Naive thymus-derived CD4-positive, alpha-beta T cell (primary cell): ENCODE data around the gene MBOAT2. TPM values are rescaled to one million over a fixed set of nuclear protein-coding genes. Genes with fewer than 3 reads are reported as not detected.

ENCODE experiments used
- ATAC-seq: fragments of 150-1000 bp; cut with Tn5 transposase; 2 replicates; pipeline ENCODE4 v1.10.0; 2021; ENCODE audit warnings: mild to moderate bottlenecking, moderate library complexity
- CTCF ChIA-PET: fragments of 350-600 bp; sonication (Branson Sonifier 250); formaldehyde crosslinking; loops from one replicate; lab custom pipeline; 2021; ENCODE audit warnings: antibody characterized with exemption; lab: Charles Lee
- POLR2A ChIA-PET: fragments of 350-600 bp; sonication (Branson Sonifier 250); formaldehyde crosslinking; loops from one replicate; lab custom pipeline; 2021; ENCODE audit warnings: antibody characterized with exemption, inconsistent platforms; lab: Charles Lee
- DNase-seq, 9 donors: peaks; one replicate each; pipeline versions ENCODE4 v3.0.0 to v3.0.0-alpha.2; 2020 to 2022; ENCODE audit warnings: mixed read lengths in 1 of 9
- H3K27ac ChIP-seq: one replicate; pipeline ENCODE4 v1.7.0; 2013; ENCODE audit warnings: mild to moderate bottlenecking, low read depth, low read length, moderate library complexity
- H3K27me3 ChIP-seq, 2 donors: one replicate each; pipeline ENCODE4 v1.7.0; 2013; ENCODE audit warnings: low read length in 2 of 2, mild to moderate bottlenecking in 2 of 2, moderate library complexity in 2 of 2; ENCODE audit not compliant: control insufficient read depth in 2 of 2, insufficient read depth in 2 of 2
- H3K36me3 ChIP-seq, 3 experiments: 1 replicate in 2 of 3; 2 replicates in 1 of 3; pipeline ENCODE4 v1.7.0; 2013; ENCODE audit warnings: low read length in 3 of 3, mild to moderate bottlenecking in 3 of 3, moderate library complexity in 1 of 3; ENCODE audit not compliant: insufficient read depth in 3 of 3, control insufficient read depth in 2 of 3
- H3K4me1 ChIP-seq, 2 donors: one replicate each; pipeline ENCODE4 v1.7.0; 2013; ENCODE audit warnings: low read length in 2 of 2, mild to moderate bottlenecking in 2 of 2, moderate library complexity in 1 of 2; ENCODE audit not compliant: control insufficient read depth in 2 of 2, insufficient read depth in 2 of 2
- H3K4me3 ChIP-seq: 2 replicates; pipeline ENCODE4 v1.7.0; 2013; ENCODE audit warnings: mild to moderate bottlenecking, low read length
- H3K9me3 ChIP-seq, 3 experiments: 1 replicate in 2 of 3; 2 replicates in 1 of 3; pipeline ENCODE4 v1.7.0; 2013; ENCODE audit warnings: low read length in 3 of 3; ENCODE audit not compliant: control insufficient read depth in 2 of 3
- H3K27ac Mint-ChIP-seq, 9 donors: one replicate each; pipeline ENCODE4 v1.8.0; 2020 to 2022; ENCODE audit warnings: mixed read lengths in 9 of 9, mild to moderate bottlenecking in 8 of 9, moderate library complexity in 5 of 9, inconsistent platforms in 2 of 9
- H3K27me3 Mint-ChIP-seq, 5 donors: one replicate each; pipeline ENCODE4 v1.8.0; 2021 to 2022; ENCODE audit warnings: mixed read lengths in 5 of 5, mild to moderate bottlenecking in 1 of 5
- H3K36me3 Mint-ChIP-seq, 5 donors: one replicate each; pipeline ENCODE4 v1.8.0; 2020 to 2022; ENCODE audit warnings: mixed read lengths in 5 of 5, mild to moderate bottlenecking in 3 of 5, inconsistent platforms in 1 of 5
- H3K4me1 Mint-ChIP-seq, 7 donors: one replicate each; pipeline ENCODE4 v1.8.0; 2020 to 2022; ENCODE audit warnings: mixed read lengths in 7 of 7, mild to moderate bottlenecking in 3 of 7, inconsistent platforms in 1 of 7
- H3K4me3 Mint-ChIP-seq, 10 donors: one replicate each; pipeline ENCODE4 v1.8.0; 2020 to 2022; ENCODE audit warnings: mild to moderate bottlenecking in 10 of 10, mixed read lengths in 10 of 10, moderate library complexity in 6 of 10, inconsistent platforms in 2 of 10
- H3K9me3 Mint-ChIP-seq, 11 donors: one replicate each; pipeline ENCODE4 v1.8.0; 2020 to 2022; ENCODE audit warnings: mixed read lengths in 11 of 11, mild to moderate bottlenecking in 4 of 11, inconsistent platforms in 1 of 11, moderate library complexity in 1 of 11
- intact Hi-C, 2 donors: fragments of 100-400 bp; cut with micrococcal nuclease; formaldehyde crosslinking; loops; one replicate each; pipeline ENCODE4 v1.15.1; 2023
- polyA plus RNA-seq, 2 donors: library from polyadenylated mRNA; unstranded; fragments of 300-500 nt; fragmentation: Illumina TruSeq; gene quantifications; one replicate each; pipeline ENCODE4 v1.2.3, GENCODE V29; 2021
- total RNA-seq, 6 experiments: library from RNA in 5 of 6; stranded (reverse) in 5 of 6; gene quantifications; 1 replicate in 5 of 6; 2 replicates in 1 of 6; pipeline ENCODE4 v1.2.3 and lab custom pipeline; 2021 to 2026

The MBOAT2 gene
- total and polyA plus RNA-seq, 7 experiments from 2014 or later: 0.90 to 6.0 (median 1.9) TPM

DNA sequence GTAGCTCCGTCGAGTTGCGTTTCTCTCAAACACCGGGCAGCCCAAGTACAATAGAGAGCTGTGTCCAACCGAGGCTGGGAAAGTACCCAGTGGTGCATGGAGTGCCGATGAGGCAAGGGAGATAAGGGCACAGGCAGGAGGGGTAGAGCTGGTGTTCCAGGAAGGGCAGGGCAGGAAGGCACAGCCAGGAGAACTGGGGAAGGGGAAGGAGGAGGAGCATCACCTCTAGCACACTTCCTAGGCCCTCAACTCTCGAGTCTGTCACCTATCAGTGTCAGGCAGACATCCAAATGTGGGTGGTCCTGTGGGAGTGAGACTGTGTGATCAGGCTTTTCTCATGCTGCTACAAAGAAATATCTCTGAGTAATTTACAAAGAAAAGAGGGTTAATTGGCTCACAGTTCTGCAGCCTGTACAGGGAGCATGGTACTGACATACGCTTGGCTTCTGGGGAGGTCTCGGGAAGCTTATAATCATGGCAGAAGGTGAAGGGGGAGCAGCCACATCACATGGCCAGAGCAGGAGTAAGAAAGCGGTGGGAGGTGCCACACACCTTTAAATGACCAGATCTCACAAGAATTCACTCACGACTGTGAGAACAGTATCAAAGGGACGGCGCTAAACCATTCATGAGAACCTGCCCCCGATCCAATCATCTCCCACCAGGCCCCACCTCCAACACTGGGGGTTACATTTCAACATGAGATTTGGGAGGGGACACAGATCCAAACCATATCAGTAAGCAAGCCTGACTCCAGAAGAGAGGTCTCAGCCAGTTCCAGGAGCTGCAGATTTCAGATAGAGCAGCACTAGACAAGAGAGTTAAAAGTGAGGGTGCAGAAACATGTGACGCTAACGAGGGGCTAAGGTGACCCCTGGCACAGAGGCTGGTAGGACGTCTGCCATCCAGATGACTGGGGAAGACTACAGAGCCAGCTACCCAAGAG is 75.7 kb downstream of the MBOAT2 start:
- no peak overlapping the region for H3K4me3 Mint-ChIP-seq
- no peaks in the 10 kb centered on the region for H3K36me3 Mint-ChIP-seq
- no peaks in the 10 kb centered on the region for H3K9me3 ChIP-seq
- no peaks in the 10 kb centered on the region for H3K27me3 ChIP-seq
- H3K4me3 ChIP-seq: no peak overlapping the region
- ATAC-seq: no peak
- H3K9me3 Mint-ChIP-seq: peaks cover 0 to 2% (median 0%) of the 10 kb centered on the region in 11 donors
- CTCF ChIA-PET: interaction anchor here (0.6 kb wide), 1 partner anchor 538 kb away, joined by 4 read pairs; no protein-coding TSS in a partner anchor
- DNase-seq: no peak
- H3K27me3 Mint-ChIP-seq: peaks cover 0 to 8% (median 4%) of the 10 kb centered on the region in 5 donors
- H3K36me3 ChIP-seq: no peaks in the 10 kb centered on the region
- intact Hi-C loops: no loop called here
- H3K4me1 ChIP-seq: no peaks in the 10 kb centered on the region
- peaks cover 0 to 5% (median 0%) of the 10 kb centered on the region in 7 donors for H3K4me1 Mint-ChIP-seq
- H3K27ac Mint-ChIP-seq: no peak overlapping the region
- POLR2A ChIA-PET: no interaction called here
- H3K27ac ChIP-seq: no peak overlapping the region

DNA sequence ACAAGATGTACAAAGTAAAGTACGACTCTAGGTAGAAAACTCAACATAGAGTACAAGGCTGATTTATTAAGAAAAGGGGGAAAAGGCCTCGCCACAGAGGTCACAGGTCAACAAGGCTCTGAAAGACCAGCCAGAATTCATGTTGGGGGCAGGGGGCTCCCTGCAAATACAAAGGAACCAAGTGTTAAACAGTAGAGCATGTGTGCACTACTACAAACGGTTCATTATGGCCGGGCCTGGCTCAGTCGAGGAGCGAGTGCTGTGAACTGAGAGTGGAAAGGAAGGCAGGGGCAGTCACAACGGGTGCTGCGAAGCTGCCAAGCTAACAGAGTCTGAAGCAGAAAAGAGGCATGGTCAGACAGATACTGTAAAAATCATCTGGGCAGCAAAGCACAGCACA is 77.1 kb downstream of the MBOAT2 start:
- no peak for DNase-seq
- Histone ChIP-seq H3K27ac (no peak overlapping the region), H3K9me3 (no peaks in the 10 kb centered on the region), H3K27me3 (no peaks in the 10 kb centered on the region), H3K4me3 (no peak overlapping the region), H3K36me3 (no peaks in the 10 kb centered on the region), H3K4me1 (no peaks in the 10 kb centered on the region)
- intact Hi-C loops: no loop called here
- Mint-ChIP-seq H3K9me3 (peaks cover 0 to 2% (median 0%) of the 10 kb centered on the region in 11 donors), H3K36me3 (no peaks in the 10 kb centered on the region), H3K27ac (no peak overlapping the region), H3K4me1 (peaks cover 0 to 5% (median 0%) of the 10 kb centered on the region in 7 donors), H3K27me3 (peaks cover 0 to 5% (median 4%) of the 10 kb centered on the region in 5 donors), H3K4me3 (no peak overlapping the region)
- ChIA-PET POLR2A (no interaction called here), CTCF (no interaction called here)
- no peak for ATAC-seq

DNA sequence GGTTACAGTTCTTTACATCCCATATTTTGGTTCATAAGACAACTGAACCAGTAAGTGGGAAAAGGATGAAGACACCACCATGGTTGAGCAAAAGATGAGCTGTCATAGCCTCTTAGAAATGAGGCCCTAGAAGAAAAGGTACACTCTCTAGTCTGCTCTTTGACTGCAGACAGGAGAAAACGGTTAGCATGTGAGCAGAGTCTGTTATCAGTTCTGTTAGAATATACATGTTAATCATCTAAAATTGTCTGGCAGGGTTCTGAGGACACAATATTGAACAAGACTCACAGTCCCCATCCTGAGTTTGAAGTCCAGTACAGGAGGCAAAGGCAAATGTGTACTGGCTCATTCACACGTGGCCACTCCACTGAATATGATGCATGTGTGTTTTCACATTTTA is 78.1 kb downstream of the MBOAT2 start:
- Mint-ChIP-seq H3K4me1 (peaks cover 0 to 5% (median 0%) of the 10 kb centered on the region in 7 donors), H3K9me3 (no peaks in the 10 kb centered on the region), H3K4me3 (no peak overlapping the region), H3K27ac (no peak overlapping the region), H3K27me3 (peaks cover 0 to 5% (median 4%) of the 10 kb centered on the region in 5 donors), H3K36me3 (no peaks in the 10 kb centered on the region)
- H3K4me3 ChIP-seq: no peak overlapping the region
- intact Hi-C loops: no loop called here
- ATAC-seq (no peak), DNase-seq (no peak)
- no peak overlapping the region for H3K27ac ChIP-seq
- H3K4me1 ChIP-seq: no peaks in the 10 kb centered on the region
- no peaks in the 10 kb centered on the region for H3K36me3 ChIP-seq
- H3K27me3 ChIP-seq: no peaks in the 10 kb centered on the region
- CTCF ChIA-PET: no interaction called here
- POLR2A ChIA-PET: no interaction called here
- H3K9me3 ChIP-seq: no peaks in the 10 kb centered on the region

DNA sequence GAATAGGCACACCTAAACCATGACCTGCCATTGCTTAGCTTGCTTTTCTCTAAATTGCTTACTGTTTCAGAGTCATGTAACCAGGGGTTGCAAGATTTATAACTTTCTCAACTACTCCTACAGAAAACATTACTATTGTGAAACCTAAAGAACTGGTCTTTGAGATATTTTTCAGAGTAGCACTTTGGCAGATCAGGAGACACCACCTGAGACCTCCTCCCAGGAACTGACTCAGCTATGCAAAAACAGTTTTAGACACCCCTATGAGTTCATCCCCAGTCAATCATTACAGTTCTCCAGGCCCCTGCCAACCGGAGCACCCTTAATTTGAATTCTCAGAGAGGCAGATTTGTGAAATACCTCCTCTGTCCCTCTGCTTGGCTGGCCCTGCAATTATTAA is 80.3 kb downstream of the MBOAT2 start:
- intact Hi-C loops: no loop called here
- Histone ChIP-seq H3K4me1 (no peaks in the 10 kb centered on the region), H3K4me3 (no peak overlapping the region), H3K27me3 (no peaks in the 10 kb centered on the region), H3K9me3 (no peaks in the 10 kb centered on the region), H3K27ac (no peak overlapping the region), H3K36me3 (no peaks in the 10 kb centered on the region)
- Mint-ChIP-seq H3K9me3 (no peaks in the 10 kb centered on the region), H3K4me1 (peaks cover 0 to 5% (median 0%) of the 10 kb centered on the region in 7 donors), H3K27ac (no peak overlapping the region), H3K27me3 (peaks cover 0 to 7% (median 4%) of the 10 kb centered on the region in 5 donors), H3K36me3 (no peaks in the 10 kb centered on the region), H3K4me3 (no peak overlapping the region)
- POLR2A ChIA-PET: no interaction called here
- CTCF ChIA-PET: no interaction called here
- ATAC-seq (no peak), DNase-seq (no peak)

DNA sequence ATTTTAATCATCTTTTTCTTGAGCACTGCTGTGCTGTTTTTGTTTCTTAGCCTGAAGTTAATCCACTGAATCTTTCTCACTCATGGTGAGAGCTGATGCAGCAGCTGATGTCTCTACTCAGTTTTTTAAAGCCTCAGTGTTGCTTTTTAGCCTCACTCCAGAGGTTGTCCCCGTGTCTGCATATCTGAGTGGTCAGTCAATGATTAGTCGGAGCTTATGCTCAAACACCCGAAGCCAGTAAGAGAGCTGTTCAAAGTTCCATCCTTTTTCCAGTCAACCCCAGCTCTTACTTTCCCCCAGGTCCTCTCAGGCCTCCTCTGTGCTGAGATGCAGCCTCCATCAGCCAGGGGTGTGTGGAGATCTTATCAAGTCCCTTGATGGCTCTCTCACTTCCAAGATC is 81.1 kb downstream of the MBOAT2 start:
- Mint-ChIP-seq H3K27ac (no peak overlapping the region), H3K27me3 (peaks cover 0 to 9% (median 4%) of the 10 kb centered on the region in 5 donors), H3K9me3 (no peaks in the 10 kb centered on the region), H3K36me3 (no peaks in the 10 kb centered on the region), H3K4me1 (peaks cover 0 to 5% (median 0%) of the 10 kb centered on the region in 7 donors), H3K4me3 (no peak overlapping the region)
- no peaks in the 10 kb centered on the region for H3K36me3 ChIP-seq
- ATAC-seq (no peak), DNase-seq (no peak)
- no peak overlapping the region for H3K4me3 ChIP-seq
- no peak overlapping the region for H3K27ac ChIP-seq
- no peaks in the 10 kb centered on the region for H3K4me1 ChIP-seq
- POLR2A ChIA-PET: no interaction called here
- CTCF ChIA-PET: interaction anchor here (0.6 kb wide), 1 partner anchor 231 kb away, joined by 3 read pairs; no protein-coding TSS in a partner anchor
- H3K9me3 ChIP-seq: no peaks in the 10 kb centered on the region
- H3K27me3 ChIP-seq: no peaks in the 10 kb centered on the region
- intact Hi-C loops: no loop called here

DNA sequence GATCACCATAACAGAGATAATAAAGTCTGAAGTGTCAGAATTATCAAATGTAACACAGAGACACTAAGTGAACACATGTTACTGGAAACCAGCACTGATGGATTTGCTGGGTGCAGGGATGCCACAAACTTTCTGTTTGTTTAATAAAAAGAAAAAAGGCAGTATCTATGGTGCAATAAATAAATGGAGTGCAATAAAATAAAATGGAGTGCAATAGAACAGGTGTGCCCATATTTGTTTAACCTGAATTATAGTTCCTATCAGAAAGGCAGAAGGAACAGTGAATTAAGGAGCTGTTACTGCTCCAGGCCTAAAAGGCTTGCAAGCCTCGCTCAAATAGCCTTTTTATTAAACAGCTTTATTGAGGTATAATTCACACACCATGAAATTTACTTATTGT is 85.1 kb downstream of the MBOAT2 start:
- ChIA-PET CTCF (no interaction called here), POLR2A (no interaction called here)
- Histone ChIP-seq H3K27ac (no peak overlapping the region), H3K9me3 (no peaks in the 10 kb centered on the region), H3K27me3 (no peaks in the 10 kb centered on the region), H3K4me3 (no peak overlapping the region), H3K36me3 (no peaks in the 10 kb centered on the region), H3K4me1 (no peaks in the 10 kb centered on the region)
- DNase-seq: no peak
- H3K36me3 Mint-ChIP-seq: peaks cover 0 to 3% (median 0%) of the 10 kb centered on the region in 5 donors
- H3K27ac Mint-ChIP-seq: no peak overlapping the region
- H3K27me3 Mint-ChIP-seq: peaks cover 0 to 7% (median 0%) of the 10 kb centered on the region in 5 donors
- intact Hi-C loops: no loop called here
- H3K4me1 Mint-ChIP-seq: no peaks in the 10 kb centered on the region
- peaks cover 0 to 7% (median 0%) of the 10 kb centered on the region in 11 donors for H3K9me3 Mint-ChIP-seq
- no peak for ATAC-seq
- H3K4me3 Mint-ChIP-seq: no peak overlapping the region
